HG03457 (cell line): ENCODE results near the gene FABP6.
A peak's percentile ranks its signal among the peaks of the same experiment; 100 is the strongest.
"Not testable (repeated sequence)": the region's sequence is repeated elsewhere in the genome, so short reads cannot be mapped to it uniquely, and the experiment has no call there.

Source experiments
- ATAC-seq: cut with Tn5 transposase; IDR thresholded peaks from one replicate; pipeline ENCODE4 v1.9.1; 2021; ENCODE audit warnings: moderate number of reproducible peaks; ENCODE audit not compliant: unreplicated experiment

FABP6 gene

DNA sequence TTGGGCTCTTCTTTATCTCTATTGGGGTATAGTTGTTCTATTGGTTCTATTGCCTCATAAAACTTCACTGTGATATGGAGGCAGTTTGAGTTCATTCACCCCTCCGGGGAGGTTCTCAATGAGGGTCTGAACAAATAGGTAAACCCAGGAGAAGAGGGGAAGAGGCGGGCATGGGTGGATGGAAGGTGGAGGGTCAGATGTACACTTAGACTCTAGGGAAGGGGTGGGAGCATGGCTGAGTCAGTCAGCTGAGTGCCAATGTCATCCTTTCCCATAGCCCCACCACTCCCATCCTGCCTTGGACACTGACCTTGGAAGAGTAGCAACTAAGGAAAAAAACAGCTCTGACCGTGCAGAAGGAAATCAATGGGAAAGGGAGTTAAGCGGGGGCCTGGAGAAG, 9.9 kb upstream of the FABP6 start:
- no peak for ATAC-seq

DNA sequence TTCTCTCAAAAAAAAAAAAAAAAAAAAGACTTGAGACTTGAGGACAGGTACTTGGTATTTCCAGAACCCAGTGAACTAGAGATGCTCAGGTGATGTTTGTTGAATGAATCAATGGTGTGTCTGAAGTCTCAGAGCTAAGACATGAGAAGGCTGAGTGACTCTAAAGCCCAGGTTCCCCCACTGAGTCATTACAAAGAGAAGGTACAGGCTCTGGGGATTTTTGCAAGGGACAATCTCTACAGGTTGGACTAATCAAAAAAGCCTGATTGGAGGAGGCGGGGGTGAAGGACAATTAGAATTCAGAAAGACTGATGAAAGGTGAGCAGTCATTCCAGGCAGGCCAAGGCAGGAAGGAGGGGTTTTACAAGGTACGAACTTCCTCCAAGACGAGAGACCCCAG, 8.2 kb upstream of the FABP6 start:
- no peak for ATAC-seq

DNA sequence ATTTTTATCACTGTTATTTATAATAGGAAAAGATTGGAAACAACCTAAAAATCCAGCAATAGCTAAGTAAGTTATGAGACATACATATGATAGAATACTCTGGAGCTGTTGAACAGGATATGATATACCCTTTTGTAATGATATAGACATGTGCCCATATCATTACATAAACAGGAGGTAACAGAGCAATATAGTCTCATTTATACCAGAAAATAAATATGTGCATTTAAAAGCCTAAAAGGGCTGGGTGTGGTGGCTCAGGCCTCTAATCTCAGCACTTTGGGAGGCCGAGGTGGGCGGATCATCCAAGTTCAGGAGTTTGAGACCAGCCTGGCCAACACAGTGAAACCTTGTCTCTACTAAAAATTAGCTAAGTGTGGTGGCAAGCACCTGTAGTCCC, 2.3 kb upstream of the FABP6 start:
- no peak for ATAC-seq

DNA sequence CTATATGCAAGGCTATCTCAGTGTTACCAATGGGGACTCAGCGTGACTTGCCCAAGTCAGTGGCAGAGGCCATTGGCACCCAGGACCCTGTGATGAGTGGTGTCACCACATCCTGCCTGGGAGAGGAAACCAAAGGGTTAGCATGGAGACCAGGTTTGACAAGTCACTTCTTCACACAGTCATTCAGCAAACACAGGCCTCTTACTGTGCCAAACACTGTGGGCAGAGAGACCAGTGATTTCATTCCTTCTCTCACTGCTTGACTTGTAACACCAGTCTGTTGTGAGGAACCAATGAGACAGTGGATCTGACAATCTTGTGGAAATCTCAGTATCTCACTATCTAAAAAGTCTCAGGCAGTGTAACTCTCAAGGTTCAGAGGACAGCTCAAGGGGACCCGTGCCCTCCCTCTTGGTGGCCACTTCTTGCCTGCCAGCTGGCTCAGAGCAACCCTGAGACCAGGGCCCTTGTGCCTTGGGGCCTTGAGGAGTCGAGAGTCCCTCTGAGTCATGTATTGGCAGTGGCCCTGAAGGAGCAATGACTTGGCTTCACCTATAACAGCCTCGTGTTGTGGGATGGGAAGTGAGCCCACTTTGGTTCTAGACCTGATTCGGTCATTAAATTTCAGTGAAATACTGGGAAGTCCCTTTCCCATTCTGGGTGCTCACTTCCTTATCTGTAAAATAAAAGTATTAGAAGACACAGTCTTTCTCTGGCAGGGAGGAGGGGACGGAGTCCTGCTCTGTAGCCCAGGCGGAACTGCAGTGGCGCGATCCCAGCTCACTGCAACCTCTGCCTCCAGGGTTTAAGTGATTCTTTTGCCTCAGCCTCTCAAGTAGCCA, 1.6 kb downstream of the FABP6 start:
- ATAC-seq: peak; percentile 58

DNA sequence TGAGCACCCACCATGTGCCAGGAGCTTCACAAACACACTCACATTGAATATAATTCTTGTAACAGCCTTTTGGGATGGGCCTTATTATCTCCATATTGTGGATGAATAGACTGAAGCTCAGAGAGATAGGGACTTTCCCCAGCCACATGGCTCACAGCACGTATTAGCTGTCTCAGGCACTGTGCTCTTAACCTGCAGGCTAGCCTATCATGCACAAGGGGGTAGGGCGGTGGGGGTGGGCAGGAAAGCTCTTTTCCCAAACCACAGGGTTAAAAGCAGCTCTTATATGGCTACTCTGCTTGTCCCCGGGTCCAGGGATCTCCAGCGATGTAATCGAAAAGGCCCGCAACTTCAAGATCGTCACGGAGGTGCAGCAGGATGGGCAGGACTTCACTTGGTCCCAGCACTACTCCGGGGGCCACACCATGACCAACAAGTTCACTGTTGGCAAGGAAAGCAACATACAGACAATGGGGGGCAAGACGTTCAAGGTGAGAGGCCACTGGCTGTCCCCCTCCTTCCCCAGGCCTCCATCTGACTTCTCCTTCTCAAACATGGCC, 2.6 kb downstream of the FABP6 start:
- ATAC-seq: no peak

DNA sequence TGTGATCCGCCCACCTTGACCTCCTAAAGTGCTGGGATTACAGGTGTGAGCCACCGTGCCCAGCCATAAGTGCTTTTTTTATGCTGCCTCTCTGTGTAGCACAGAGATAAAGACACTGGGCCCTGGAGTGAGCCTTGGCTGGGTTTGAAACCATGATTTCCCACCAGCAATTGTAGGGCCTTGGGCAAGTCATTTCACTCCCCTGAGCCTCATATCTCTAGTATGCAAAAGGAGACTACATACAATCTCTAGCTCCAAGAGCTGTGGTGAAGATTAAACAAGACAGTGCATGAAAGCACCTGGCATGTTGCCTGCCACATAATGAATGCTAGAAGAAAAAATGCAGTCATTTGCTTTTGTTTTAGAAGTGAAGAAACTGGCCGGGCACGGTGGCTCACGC, 3.9 kb downstream of the FABP6 start:
- peak; percentile 44 for ATAC-seq

DNA sequence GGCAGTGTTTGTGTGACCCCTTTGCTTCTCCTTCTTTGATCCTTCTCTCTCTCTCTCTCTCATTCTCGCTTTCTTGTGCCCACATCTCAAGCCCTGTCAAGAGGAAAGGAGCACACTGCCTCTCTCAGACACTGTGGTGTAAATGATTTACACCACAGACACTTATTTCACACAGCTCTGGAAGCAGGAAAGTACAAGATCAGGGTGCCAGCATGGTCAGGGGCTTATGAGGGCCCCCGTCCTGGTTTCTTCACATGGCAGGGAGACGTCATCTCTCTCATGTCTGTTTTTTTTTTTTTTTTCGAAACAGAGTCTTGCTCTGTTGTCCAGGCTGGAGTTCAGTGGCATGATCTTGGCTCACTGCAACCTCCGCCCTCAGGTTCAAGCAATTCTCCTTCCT, 6.4 kb downstream of the FABP6 start:
- no peak for ATAC-seq

DNA sequence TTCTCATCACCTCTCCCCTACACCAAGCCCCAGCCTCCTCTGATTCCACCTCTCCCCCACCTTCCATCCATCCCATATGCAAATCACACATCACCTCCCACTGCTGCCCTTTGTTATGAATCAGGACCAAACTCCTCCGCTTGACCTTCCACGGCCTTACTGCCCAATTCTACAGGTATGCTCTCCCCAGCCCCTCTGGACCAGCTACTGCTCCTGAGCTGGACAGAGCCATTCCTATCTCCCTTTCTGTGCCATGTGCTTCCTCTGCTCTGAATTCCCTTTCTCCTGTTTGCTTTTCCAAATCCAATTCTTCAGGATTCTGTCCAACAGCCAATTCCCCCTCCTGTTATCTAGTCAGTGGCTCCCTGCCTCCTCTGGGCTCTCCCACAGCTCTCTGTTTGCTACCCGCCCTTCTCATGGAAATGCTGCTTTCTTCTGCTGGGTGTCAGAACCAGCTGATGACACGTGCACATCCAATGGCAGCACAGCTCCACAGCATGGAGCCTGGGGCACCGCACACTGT, 8.3 kb downstream of the FABP6 start:
- no peak for ATAC-seq

DNA sequence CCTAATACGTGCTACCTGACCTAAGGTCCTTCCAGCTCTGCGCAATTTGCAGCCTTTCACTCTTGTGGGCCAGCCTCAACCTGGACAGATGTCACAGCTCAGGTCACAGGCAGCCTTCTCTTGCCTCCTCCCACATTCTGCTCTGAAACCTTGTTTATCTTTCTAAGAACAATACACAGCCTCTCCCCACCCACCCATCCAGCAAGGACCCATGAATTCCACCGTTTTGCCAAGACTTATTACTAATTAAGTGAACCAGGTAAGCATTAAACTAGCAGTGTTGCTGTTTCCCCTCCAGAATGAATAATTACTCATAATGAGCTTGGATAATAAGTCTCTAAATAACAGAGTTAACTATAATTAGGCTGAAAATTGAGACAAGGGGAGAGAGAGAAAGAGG, 11.0 kb downstream of the FABP6 start:
- no peak for ATAC-seq

DNA sequence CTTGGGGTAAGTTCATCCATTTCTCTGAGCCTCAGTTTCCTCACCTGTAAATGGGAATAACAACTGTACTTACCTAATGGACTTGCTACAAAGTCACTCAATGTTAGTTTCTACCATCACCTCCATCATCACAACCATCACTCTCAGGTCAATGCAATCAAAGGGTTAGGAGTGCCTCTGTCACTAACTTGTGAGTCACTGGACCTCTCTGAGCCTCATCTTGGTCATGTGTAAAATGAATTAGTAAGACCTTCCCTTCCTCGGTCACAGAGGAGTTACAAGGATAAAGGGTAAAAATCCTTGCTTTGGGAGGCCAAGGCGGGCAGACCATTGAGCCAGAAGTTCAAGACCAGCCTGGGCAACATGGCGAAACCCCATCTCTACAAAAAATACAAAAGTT, 12.8 kb downstream of the FABP6 start:
- no peak for ATAC-seq

DNA sequence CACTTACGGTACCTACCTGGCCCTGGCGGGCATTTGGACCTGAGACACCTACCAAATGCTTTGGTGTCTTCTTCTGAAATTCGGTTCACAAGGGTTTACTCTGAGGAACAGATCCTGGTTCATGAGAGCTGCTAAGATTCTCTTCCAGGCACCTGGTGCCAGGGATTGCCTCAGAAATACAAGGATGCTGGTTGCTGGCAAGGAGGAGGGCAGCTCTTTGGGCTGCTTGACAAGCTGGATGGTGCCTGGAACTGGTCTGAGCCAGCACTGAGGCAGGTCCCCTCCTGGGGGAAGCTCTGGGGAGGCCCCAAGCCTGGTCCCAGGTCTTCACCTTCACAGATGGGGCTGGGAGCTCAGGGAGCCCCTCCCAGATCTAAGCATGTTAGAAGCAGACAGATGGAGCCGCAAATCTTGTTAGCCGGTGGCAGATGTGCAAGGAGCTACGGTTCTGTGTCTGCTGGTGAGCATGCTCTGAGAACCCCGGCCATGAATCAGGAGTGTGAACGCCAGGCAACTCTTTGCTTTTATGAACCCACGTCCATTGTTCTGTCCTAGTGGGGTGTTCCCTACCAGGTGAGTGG, 16.3 kb downstream of the FABP6 start:
- no peak for ATAC-seq

DNA sequence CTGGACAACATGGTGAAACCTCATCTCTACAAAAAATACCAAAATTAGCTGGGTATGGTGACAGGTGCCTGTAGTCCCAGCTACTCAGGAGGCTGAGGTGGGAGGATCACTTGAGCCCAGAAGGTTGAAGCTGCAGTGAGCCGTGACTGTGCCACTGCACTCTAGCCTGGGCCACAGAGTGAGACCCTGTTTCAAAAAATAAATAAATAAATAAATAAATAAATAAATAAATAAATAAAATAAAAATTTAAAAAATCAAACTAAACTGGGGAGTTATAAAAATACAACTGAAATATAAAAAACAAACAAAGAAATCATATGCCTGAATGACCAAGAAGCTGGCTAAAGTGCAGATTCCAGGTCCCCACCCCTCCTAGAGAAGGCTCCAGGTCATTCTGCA, 20.3 kb downstream of the FABP6 start:
- not testable (repeated sequence) for ATAC-seq

DNA sequence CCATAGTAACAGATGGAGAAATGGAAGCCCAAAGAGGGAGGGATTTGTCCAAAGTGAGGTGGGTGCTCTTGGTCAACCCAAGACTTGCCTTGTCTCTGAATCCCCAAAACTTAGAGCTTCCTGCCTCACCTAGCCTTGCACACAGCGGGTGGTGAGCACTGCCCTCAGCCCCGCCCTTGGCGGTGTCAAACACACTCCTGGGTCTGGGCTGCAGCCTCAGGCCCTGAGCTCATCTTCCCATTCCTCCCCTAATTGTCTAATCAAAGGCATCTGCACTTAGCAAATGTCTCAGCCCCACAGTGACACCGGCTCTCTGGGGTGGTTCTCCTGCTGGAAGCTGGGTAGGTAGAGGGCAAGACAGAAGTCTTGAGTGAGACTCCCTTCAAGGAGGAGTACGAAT, 20.9 kb downstream of the FABP6 start:
- ATAC-seq: no peak

DNA sequence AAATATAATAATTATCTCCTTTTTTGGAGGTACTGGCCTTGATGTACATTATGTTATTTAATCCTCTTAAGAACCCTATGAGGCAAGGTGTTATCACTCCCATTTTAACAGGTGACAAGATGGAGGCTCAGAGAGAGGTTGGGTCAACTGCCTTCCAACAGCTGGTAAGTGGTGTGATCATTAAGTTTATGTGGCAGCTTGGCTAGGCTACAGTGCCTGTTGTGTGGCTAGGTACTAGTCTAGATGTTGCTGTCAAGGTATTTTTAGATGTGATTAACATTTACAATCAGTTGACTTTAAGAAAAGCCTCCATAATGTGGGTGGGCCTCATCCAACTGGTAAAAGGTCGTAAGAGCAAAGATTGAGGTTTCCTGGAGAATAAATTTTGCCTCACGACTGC, 21.5 kb downstream of the FABP6 start:
- ATAC-seq: no peak

DNA sequence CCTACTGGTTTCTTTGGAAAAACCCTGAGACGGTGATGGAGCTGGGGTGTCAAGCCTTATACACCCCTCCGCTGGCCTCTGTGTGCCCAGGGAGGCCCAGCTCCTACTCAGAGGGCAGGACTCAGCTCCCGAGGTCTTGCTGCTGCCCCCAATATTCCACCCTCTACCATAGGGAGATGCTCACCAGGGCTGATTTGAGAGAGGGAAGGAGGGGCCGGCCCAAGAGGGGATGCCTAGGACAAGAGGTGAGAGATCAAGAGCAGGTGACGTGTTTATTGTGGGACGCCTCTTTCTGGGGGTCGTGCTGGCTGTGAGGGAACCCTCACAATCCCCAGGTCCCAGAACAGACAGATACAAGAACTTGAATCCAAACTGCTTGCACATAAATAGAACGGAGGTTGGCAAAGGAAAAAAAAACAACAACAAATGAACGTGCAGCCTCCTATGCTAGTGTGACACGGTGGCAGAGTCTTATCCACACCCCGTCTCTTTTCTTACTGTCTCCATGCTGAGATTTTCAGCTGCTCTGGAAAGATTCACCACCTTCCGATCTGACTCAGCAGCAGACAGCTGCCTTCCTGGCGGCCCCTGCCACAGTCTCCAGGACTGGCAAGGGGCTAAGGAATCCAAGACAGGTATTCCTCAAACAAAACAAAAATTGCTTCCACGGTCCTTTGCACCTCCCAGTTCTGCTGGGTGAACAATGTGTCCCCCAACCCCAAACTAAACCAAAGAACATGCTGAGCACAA, 22.3 kb downstream of the FABP6 start:
- no peak for ATAC-seq

DNA sequence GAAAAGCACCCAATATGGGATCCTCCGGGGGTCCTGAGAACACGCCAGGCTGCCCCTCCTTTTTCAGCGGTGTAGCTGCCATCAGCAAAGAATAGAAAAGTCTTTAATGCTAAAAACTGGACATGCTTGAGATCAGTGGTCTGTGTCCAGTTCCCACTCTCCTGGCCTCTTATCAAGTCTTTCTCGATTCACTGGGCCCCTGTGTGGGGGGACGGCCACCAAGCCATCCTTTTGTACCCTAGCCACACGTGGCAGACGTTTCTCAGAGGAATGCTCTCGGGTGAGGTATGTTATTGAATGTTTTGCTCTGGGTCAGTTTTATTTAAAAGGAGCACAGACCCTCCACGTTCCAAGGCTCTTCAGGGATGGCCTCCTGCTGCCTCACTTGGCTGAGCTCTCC, 23.6 kb downstream of the FABP6 start:
- ATAC-seq: no peak

DNA sequence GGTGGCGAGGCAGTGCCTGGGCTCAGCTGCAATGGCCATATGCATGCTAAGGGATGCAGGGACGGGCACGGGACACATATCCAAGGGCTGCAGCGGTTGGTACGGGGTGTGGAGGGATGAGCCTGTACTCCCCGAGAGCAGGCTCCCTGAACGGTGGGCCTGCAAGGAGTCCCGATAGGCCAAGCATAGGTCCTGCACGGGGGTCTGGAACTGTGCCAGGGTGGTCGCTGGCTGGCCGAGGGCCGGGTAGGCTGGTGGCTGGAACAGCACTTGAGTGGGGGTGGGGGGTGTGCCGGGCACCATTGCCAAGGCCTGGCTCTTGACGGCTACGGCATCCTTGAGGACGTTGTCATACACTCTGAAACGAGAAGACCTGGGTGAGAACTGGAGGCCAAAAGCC, 24.1 kb downstream of the FABP6 start:
- no peak for ATAC-seq

DNA sequence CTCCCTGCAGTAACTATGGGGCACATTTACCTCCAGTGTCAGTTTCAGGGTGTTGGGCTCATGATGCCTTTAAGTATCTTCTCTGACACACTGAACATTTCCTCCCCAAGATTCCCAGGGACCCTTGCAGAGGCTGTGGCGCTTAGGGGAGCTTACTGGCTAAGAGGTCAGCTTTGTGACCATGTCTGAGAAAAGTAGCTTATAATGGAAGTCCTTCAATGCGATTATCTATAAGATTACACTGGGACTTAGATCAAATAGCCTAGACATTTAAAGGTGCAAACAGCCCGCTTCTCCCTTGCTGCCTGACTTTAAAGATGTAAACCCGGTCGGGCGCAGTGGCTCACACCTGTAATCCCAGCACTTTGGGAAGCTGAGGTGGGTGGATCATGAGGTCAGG, 25.4 kb downstream of the FABP6 start:
- ATAC-seq: no peak

DNA sequence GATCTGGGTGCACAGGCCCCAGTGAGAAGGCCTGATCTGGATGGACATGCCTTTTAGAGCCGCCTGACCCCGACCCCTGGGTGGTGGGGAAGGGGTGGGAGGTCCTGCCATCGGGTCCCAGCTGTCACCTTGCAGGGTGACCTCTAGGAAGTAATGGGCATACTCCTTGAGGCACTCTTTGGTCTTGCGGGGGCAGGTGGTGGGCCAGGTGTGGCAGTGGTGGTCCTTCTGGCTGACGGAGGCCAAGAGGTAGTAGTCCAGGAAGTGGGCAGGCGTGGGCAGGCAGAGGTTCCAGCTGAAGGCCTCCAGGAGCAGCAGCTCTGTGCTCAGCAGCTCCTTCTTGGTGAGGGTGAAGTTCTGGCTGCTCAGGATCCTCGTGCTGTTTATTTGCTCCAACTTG, 30.0 kb downstream of the FABP6 start:
- no peak for ATAC-seq

DNA sequence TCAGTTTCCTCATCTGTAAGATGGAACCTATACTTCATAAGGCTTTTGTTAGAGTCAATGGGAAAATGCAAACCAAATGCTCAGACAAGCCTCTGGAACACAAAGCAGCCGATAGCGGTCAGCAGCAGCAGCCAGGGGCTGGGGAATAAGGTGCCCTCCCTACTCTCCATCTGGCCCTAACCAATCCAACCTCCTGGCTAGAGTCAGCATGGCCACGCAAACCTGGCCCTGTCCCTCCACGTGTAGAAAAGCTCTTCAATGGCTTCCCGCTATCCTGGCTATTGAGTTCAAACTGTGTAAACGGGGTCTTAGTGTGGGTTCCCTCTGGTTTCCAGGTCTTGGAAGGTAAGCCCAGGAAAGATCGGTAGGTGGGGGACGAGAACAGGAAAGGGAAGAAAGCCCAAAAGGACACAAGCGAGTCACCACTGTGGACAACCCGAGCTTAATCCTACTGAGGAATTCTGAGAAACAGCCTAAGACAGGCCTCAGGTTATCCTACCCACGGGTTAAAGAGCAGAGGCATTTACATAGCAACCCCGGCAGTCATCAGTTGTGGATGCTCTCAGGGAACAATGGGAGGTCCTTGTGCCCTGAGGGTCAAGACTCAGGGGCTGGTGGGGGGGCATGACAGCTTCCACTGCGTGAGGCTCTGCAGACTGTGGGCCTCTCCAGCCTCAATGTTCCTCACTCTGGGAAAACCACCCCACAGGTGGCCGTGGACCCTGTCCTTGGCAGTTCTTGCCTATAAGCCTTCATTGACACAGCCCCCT, 30.9 kb downstream of the FABP6 start:
- no peak for ATAC-seq
